K562 (cell line): ENCODE data around the gene AIRE. TPM values are rescaled to one million over a fixed set of nuclear protein-coding genes. Genes with fewer than 3 reads are reported as not detected.

Experiments
- ATAC-seq: fragments of 200-7000 bp; cut with Tn5 transposase; 3 replicates; pipeline ENCODE4 v1.9.1; 2020; ENCODE audit warnings: moderate library complexity
- BruUV-seq: library from RNA; stranded (reverse); fragments of 400-500 nt; replicated peaks from 2 replicates; lab custom pipeline; 2021; lab: Mats Ljungman, UMichigan
- CTCF ChIA-PET: fragments of 300-600 bp; formaldehyde crosslinking; extraction: SDS; loops from one replicate; lab custom pipeline; 2021; ENCODE audit warnings: low intra/inter-chr PET ratio; lab: Yijun Ruan, JAX
- POLR2A ChIA-PET: fragments of 300-600, 350-650 bp; sonication (Branson Sonifier 250); formaldehyde crosslinking; extraction: SDS; loops from one replicate; lab custom pipeline; 2021; ENCODE audit warnings: antibody characterized with exemption, inconsistent platforms; lab: Yijun Ruan, JAX
- DNase-seq, 4 experiments: peaks; one replicate each; pipeline versions ENCODE4 v3.0.0 to v3.0.0-alpha.2; 2011 to 2018; ENCODE audit warnings: low spot score in 3 of 4, mixed read lengths in 3 of 4; ENCODE audit errors: extremely low read depth in 1 of 4
- FAIRE-seq: peaks from 2 replicates; lab custom pipeline; 2011; peaks lifted over from hg19 to GRCh38; lab: Jason Lieb, UNC
- H2AFZ ChIP-seq: 2 replicates; pipeline ENCODE4 v1.6.0; 2011; ENCODE audit warnings: low read depth, low read length, control low read depth, inconsistent platforms
- H3K27ac ChIP-seq: fragments of 200-600 bp; 3 replicates; pipeline ENCODE4 v1.8.0; 2011; ENCODE audit warnings: low read depth, mild to moderate bottlenecking, control low read depth, inconsistent platforms, low read length, moderate library complexity, mixed read lengths; ENCODE audit errors: extremely low read depth
- H3K27me3 ChIP-seq, 2 experiments: fragments of 300-600 bp in 1 of 2; 2 replicates in 1 of 2; 3 replicates in 1 of 2; pipeline versions ENCODE4 v1.6.0 to v1.8.0; 2011; ENCODE audit warnings: inconsistent platforms in 2 of 2, low read length in 2 of 2, mild to moderate bottlenecking in 1 of 2, mixed read lengths in 1 of 2, moderate library complexity in 1 of 2; ENCODE audit not compliant: control insufficient read depth in 2 of 2, insufficient read depth in 2 of 2
- H3K36me3 ChIP-seq: fragments of 300-600 bp; 3 replicates; pipeline ENCODE4 v1.8.0; 2011; ENCODE audit warnings: mild to moderate bottlenecking, low read length, inconsistent platforms; ENCODE audit not compliant: control insufficient read depth, insufficient read depth
- H3K4me1 ChIP-seq, 2 experiments: fragments of 200-600 bp in 1 of 2; replicated peaks in 1 of 2; 2 replicates in 1 of 2; 3 replicates in 1 of 2; pipeline versions ENCODE4 v1.5.1 to v1.8.0; 2011; ENCODE audit warnings: inconsistent platforms in 2 of 2, low read length in 2 of 2, mild to moderate bottlenecking in 1 of 2, mixed read lengths in 1 of 2, moderate library complexity in 1 of 2; ENCODE audit not compliant: control insufficient read depth in 2 of 2, insufficient read depth in 2 of 2
- H3K4me2 ChIP-seq: 2 replicates; pipeline ENCODE4 v1.6.1; 2011; ENCODE audit warnings: low read length, control low read depth, inconsistent platforms, mixed read lengths; ENCODE audit not compliant: insufficient read depth
- H3K4me3 ChIP-seq: fragments of 200-600 bp; sonication (generic), shearing (Covaris generic); 2 replicates; pipeline ENCODE4 v1.5.1; 2016; ENCODE audit warnings: control low read depth, inconsistent platforms
- H3K79me2 ChIP-seq: fragments of 200-600 bp; 3 replicates; pipeline ENCODE4 v1.8.0; 2011; ENCODE audit warnings: low read length, inconsistent platforms; ENCODE audit not compliant: control insufficient read depth, insufficient read depth
- H3K9ac ChIP-seq, 2 experiments: 2 replicates each; pipeline versions ENCODE4 v1.6.0 to v1.6.1; 2011; ENCODE audit warnings: low read depth in 2 of 2, low read length in 2 of 2, control low read depth in 1 of 2, inconsistent platforms in 1 of 2, mild to moderate bottlenecking in 1 of 2, mixed read lengths in 1 of 2; ENCODE audit not compliant: insufficient read depth in 1 of 2
- H3K9me1 ChIP-seq: one replicate; pipeline ENCODE4 v1.6.0; 2011; ENCODE audit warnings: inconsistent platforms, mild to moderate bottlenecking, low read length, moderate library complexity; ENCODE audit not compliant: control insufficient read depth, insufficient read depth
- H3K9me3 ChIP-seq: replicated peaks from 2 replicates; pipeline ENCODE4 v1.5.1; 2011; ENCODE audit warnings: low read depth, low read length, inconsistent platforms; ENCODE audit not compliant: control insufficient read depth, insufficient read depth
- H4K20me1 ChIP-seq: replicated peaks from 2 replicates; pipeline ENCODE4 v1.6.1; 2011; ENCODE audit warnings: low read length, inconsistent platforms, mixed read lengths; ENCODE audit not compliant: control insufficient read depth, insufficient read depth
- CREBBP ChIP-seq: IDR thresholded peaks from one replicate; pipeline ENCODE4 v1.6.1; 2012; ENCODE audit warnings: low read depth, mild to moderate bottlenecking, control low read depth, inconsistent platforms, low read length
- CXXC5 ChIP-seq: fragments of 250-450 bp; sonication (Bioruptor Pico); IDR thresholded peaks from 2 replicates; pipeline ENCODE4 v1.8.0; 2022; ENCODE audit warnings: inconsistent platforms, mild to moderate bottlenecking, moderate library complexity
- PCBP1 ChIP-seq: fragments of 200-400 bp; formaldehyde crosslinking; IDR thresholded peaks from 2 replicates; pipeline ENCODE4 v1.6.1; 2018; ENCODE audit warnings: mild to moderate bottlenecking, low read depth, low read length; ENCODE audit not compliant: poor library complexity, severe bottlenecking
- WGBS: fragments of 100-300 bp; shearing (Covaris generic); methylation state at CpG from one replicate; pipeline ENCODE4 v1.1.6; 2016; ENCODE audit warnings: low coverage, mixed read lengths; ENCODE audit not compliant: insufficient coverage; ENCODE audit errors: missing lambda C conversion rate; 5-methylcytosine and 5-hydroxymethylcytosine counted together
- in situ Hi-C: fragments of 300-500 bp; cut with MboI; formaldehyde crosslinking; loops from 4 replicates; pipeline ENCODE4 v1.15.0; 2018; ENCODE audit warnings: inconsistent platforms, mixed read lengths
- intact Hi-C: fragments of 100-400 bp; cut with micrococcal nuclease; formaldehyde crosslinking; loops from 2 replicates; pipeline ENCODE4 v1.14.2; 2022
- polyA plus RNA-seq, 8 experiments: library from polyadenylated mRNA; depleted of rRNA in 4 of 8; stranded (reverse) in 5 of 8; unstranded in 3 of 8; fragments of >200 nt; fragmentation: Nextera tagmentation in 2 of 8; fragmentation: Illumina TruSeq in 1 of 8; extraction: Ambion mirVana in 2 of 8; extraction: Trizol in 1 of 8; gene quantifications; 2 replicates each; pipeline versions ENCODE4 v1.2.1 to v1.2.3, GENCODE V29; 2011 to 2014; ENCODE audit warnings: inconsistent platforms in 1 of 8, missing spikeins in 1 of 8
- total RNA-seq, 7 experiments: library from RNA; depleted of rRNA in 6 of 7; stranded (reverse); fragments of >200 nt in 6 of 7; fragmentation: Illumina TruSeq in 2 of 7; extraction: Trizol in 2 of 7; gene quantifications; 2 replicates each; pipeline versions ENCODE4 v1.2.1 to v1.2.3, GENCODE V29; 2011 to 2021; ENCODE audit warnings: low replicate concordance in 1 of 7

AIRE gene
- total and polyA plus RNA-seq, 9 of the 15 experiments (the other 6 are each of a cell fraction or from before 2014, with no cell fraction given): 0.01 TPM; not detected in 8

DNA sequence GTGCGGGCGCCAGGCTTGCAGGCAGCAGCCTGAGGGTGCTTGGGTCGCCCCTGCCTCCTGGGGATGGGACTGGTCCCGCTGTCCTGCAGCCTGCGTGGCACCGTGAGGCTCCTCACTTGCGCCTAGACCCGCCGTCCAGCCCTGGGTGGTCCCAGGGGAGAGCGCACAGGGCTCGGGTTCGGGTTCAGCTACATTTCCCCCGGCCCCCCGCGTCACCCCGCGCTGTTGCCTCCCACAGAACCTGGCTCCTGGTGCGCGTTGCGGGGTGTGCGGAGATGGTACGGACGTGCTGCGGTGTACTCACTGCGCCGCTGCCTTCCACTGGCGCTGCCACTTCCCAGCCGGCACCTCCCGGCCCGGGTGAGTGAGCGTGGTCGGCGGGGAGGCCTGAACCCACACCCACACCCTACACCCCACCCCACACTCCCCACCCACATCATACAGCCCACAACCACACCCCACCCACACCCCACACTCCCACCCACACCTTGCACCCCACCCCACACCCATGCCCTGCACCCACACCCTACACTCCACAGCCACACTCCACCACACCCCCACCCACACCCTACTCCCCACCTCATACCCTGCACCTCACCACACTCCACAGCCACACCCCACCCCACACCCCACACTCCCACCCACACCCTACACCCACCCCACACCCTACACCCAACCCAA is 8.0 kb downstream of the AIRE start:
- ChIA-PET CTCF (no interaction called here), POLR2A (no interaction called here)
- TF ChIP-seq CREBBP: no peak
- TF ChIP-seq PCBP1: peak; percentile 52
- TF ChIP-seq CXXC5: no peak
- Histone ChIP-seq H3K79me2 (no peaks in the 10 kb centered on the region), H3K4me2 (no peak overlapping the region), H3K9me1 (peaks cover 3% of the 10 kb centered on the region), H3K36me3 (no peaks in the 10 kb centered on the region), H3K4me1 (peaks cover 0 to 65% of the 10 kb centered on the region in 2 experiments; a peak in 3 of 5 replicates), H3K9me3 (no peaks in the 10 kb centered on the region), H3K27me3 (peaks cover 9 to 46% of the 10 kb centered on the region in 2 experiments; a peak in 4 of 5 replicates), H3K27ac (no peak overlapping the region), H3K9ac (no peak overlapping the region), H2AFZ (no peak overlapping the region), H3K4me3 (no peak overlapping the region), H4K20me1 (peaks cover 10% of the 10 kb centered on the region; the same call in 1 of the 2 replicates)
- in situ Hi-C loops: loop anchor here (25.0 kb wide), 1 partner anchor 131 kb away; no protein-coding TSS in a partner anchor
- FAIRE-seq (no peak), ATAC-seq (no peak), DNase-seq (no peak)
- WGBS: 40% methylated on average over 33 of the region's 33 CpGs
- intact Hi-C loops: no loop called here
- BruUV-seq: no TSS peak
